HFFc6 (cell line): ENCODE results near the gene IFT81. TPM values are rescaled to one million over a fixed set of nuclear protein-coding genes. Genes with fewer than 3 reads are reported as not detected.

ENCODE experiments used
- DNase-seq: peaks from one replicate; pipeline ENCODE4 v3.0.0-alpha.2; 2018
- H3K27ac Mint-ChIP-seq: 2 replicates; pipeline ENCODE4 v1.8.0; 2020; ENCODE audit warnings: mild to moderate bottlenecking, mixed read lengths
- H3K27me3 Mint-ChIP-seq: 2 replicates; pipeline ENCODE4 v1.8.0; 2021; ENCODE audit warnings: mild to moderate bottlenecking, moderate library complexity, mixed read lengths; ENCODE audit not compliant: insufficient read depth
- H3K36me3 Mint-ChIP-seq: 2 replicates; pipeline ENCODE4 v1.8.0; 2021; ENCODE audit warnings: low read depth, mixed read lengths
- H3K4me1 Mint-ChIP-seq: 2 replicates; pipeline ENCODE4 v1.8.0; 2020; ENCODE audit warnings: low read depth, mixed read lengths
- H3K4me3 Mint-ChIP-seq: 2 replicates; pipeline ENCODE4 v1.8.0; 2020; ENCODE audit warnings: mild to moderate bottlenecking, moderate library complexity, mixed read lengths
- H3K9me3 Mint-ChIP-seq: 2 replicates; pipeline ENCODE4 v1.8.0; 2020; ENCODE audit warnings: mild to moderate bottlenecking, mixed read lengths
- total RNA-seq, 6 experiments: library from RNA; stranded (reverse); fragmentation: NEBNext Ultra II Directional; extraction: Animal tissue kit (Norgen Biotek cat#: 25700); gene quantifications; 2 replicates in 1 of 6; 3 replicates in 5 of 6; pipeline ENCODE4 v1.2.3, GENCODE V29; 2021
- TF ChIP-seq, protein P1 (sequence below): fragments of 200-600 bp; sonication (generic); IDR thresholded peaks from 2 replicates; pipeline ENCODE4 v1.5.0; 2021; ENCODE audit warnings: antibody characterized with exemption, mild to moderate bottlenecking

The IFT81 gene
- total RNA-seq, 6 experiments from 2014 or later = 9.4 to 14.4 (median 12.8) TPM

DNA sequence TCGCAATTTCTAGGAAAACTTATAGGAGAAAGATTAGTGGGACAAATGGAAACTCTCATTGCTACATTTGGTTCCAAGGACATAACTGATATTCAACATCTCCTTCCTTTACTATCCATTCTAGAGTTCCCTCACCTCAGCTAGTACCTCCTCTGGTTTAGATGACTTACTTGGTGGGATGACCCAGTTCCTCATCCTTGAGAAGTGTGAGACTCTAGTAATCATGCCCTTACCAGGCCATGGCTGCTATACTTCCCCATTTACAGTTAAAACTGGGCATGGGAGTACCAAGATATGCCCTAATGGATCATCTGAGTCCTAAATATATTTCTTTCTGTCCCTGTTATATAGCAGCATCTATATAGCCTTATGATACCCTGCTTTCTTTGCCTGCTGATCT is 58.1 kb downstream of the IFT81 start:
- DNase-seq = no peak
- Mint-ChIP-seq H3K4me3 (no peak overlapping the region), H3K4me1 (peaks cover 33% of the 10 kb centered on the region), H3K36me3 (peaks cover 35% of the 10 kb centered on the region), H3K27me3 (no peaks in the 10 kb centered on the region; the same call in 1 of the 2 replicates), H3K27ac (no peak overlapping the region), H3K9me3 (peaks cover 16% of the 10 kb centered on the region)
- TF ChIP-seq, protein P1, sequence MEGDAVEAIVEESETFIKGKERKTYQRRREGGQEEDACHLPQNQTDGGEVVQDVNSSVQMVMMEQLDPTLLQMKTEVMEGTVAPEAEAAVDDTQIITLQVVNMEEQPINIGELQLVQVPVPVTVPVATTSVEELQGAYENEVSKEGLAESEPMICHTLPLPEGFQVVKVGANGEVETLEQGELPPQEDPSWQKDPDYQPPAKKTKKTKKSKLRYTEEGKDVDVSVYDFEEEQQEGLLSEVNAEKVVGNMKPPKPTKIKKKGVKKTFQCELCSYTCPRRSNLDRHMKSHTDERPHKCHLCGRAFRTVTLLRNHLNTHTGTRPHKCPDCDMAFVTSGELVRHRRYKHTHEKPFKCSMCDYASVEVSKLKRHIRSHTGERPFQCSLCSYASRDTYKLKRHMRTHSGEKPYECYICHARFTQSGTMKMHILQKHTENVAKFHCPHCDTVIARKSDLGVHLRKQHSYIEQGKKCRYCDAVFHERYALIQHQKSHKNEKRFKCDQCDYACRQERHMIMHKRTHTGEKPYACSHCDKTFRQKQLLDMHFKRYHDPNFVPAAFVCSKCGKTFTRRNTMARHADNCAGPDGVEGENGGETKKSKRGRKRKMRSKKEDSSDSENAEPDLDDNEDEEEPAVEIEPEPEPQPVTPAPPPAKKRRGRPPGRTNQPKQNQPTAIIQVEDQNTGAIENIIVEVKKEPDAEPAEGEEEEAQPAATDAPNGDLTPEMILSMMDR = no peak

DNA sequence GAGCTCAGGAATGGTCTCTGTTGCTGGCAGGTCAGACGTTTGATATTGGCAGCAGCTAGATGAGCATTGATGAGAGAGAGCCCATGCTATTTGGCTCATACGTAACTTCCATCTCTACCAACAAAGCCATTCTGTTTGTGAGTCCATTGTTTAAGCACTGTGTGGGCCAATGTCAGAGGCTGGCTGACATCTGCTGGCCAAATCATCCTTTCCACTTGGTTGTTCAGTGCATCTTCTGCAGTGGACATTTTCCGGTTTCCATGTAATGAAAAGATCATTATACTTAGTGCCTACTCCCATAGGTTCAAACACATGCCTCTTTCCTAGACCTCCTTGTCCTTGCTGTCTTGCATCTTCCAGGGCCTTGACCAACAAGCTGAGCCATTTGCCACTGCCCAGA is 59.2 kb downstream of the IFT81 start:
- Mint-ChIP-seq H3K36me3 (peaks cover 42% of the 10 kb centered on the region), H3K9me3 (peaks cover 16% of the 10 kb centered on the region), H3K27me3 (no peaks in the 10 kb centered on the region; the same call in 1 of the 2 replicates), H3K4me1 (peaks cover 33% of the 10 kb centered on the region), H3K4me3 (no peak overlapping the region), H3K27ac (no peak overlapping the region)
- TF ChIP-seq, protein P1 = no peak
- no peak for DNase-seq

DNA sequence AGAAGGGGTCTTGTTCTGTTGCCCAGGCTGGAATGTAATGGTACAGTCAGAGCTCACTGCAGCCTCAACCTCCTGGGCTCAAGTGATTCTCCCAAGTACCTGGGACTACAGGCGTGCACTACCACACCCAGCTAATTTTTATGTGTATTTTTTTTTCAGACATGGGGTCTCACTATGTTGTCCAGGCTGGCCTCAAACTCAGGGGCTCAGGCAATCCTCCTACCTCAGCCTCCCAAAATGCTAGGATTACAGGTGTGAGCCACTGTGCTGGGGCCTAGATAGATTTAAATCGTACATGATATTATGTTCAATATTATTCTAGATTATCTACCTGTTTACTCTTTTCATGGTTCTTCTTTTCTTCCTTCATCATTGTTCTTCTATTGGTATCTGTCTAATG is 61.5 kb downstream of the IFT81 start:
- TF ChIP-seq, protein P1 = no peak
- Mint-ChIP-seq H3K27me3 (peaks cover 2% of the 10 kb centered on the region), H3K27ac (no peak overlapping the region), H3K9me3 (peaks cover 16% of the 10 kb centered on the region), H3K4me3 (no peak overlapping the region), H3K4me1 (peaks cover 13% of the 10 kb centered on the region), H3K36me3 (peaks cover 45% of the 10 kb centered on the region)
- DNase-seq = no peak

DNA sequence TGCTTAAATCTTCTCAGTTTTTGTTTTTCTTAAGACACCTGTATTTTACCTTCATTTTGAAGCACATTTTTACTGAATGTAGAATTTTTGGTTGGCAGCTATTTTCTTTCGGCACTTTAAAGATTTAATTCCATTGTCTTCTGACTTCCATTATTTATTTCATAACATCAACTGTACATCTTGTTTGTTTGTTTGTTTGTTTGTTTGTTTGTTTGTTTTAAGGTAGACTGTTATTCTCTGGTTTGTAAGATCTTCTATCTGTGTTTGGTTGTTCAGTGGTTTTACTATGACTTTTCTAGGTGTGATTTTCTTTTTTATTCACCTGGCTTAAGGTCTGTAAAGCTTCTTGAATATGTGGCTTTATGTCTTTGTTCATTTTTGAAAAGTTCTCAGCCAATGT is 61.9 kb downstream of the IFT81 start:
- Mint-ChIP-seq H3K9me3 (peaks cover 16% of the 10 kb centered on the region), H3K36me3 (peaks cover 45% of the 10 kb centered on the region), H3K4me3 (no peak overlapping the region)

DNA sequence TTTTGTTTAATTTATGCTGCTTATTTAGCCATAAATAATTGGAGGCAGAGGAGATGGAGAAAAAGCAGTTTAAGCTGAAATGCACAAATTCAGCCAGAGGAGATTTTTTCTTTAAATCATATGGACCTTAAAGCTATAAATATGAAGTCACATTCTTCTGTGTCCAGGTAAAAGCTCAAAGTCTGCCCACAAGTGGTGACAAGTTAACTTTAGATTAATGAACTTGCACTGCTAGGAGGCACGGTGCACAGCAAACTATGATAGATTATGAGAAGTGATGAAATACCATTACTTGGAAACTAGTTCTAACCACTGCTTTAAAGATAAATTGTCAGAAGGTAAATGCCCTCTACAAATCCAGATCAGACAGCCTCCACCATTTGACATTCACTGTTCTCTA is 69.0 kb downstream of the IFT81 start:
- H3K9me3 Mint-ChIP-seq = no peaks in the 10 kb centered on the region
- H3K4me3 Mint-ChIP-seq = no peak overlapping the region
- H3K27me3 Mint-ChIP-seq = peaks cover 2% of the 10 kb centered on the region; the same call in 1 of the 2 replicates
- DNase-seq = no peak
- H3K27ac Mint-ChIP-seq = no peak overlapping the region
- H3K36me3 Mint-ChIP-seq = peaks cover 26% of the 10 kb centered on the region
- H3K4me1 Mint-ChIP-seq = peaks cover 3% of the 10 kb centered on the region
- TF ChIP-seq, protein P1 = no peak

More for the DNA sequence above, 61.9 kb downstream of the IFT81 start:
- DNase-seq = no peak
- TF ChIP-seq, protein P1 = no peak
- peaks cover 2% of the 10 kb centered on the region for H3K27me3 Mint-ChIP-seq
- H3K4me1 Mint-ChIP-seq = peaks cover 8% of the 10 kb centered on the region
- no peak overlapping the region for H3K27ac Mint-ChIP-seq

DNA sequence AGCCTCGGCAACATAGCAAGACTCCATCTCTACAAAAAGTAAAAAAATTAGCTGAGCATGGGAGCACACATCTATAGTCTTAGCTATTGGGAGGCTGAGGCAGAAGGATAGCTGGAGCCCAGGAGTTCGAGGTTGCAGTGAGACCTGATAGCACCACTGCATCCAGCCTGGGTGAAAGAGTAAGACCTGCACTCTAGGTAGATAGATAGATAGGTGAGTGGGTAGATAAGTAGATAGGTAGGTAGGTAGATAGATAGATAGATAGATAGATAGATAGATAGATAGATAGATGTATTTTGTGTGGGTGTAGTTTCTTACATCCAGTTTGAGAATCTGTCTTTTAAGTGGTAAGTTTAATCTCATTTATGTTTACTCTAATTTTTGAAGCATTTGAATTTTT is 72.8 kb downstream of the IFT81 start:
- Mint-ChIP-seq H3K4me3 (no peak overlapping the region), H3K9me3 (no peaks in the 10 kb centered on the region), H3K27me3 (no peaks in the 10 kb centered on the region), H3K4me1 (peaks cover 30% of the 10 kb centered on the region), H3K27ac (no peak overlapping the region), H3K36me3 (peaks cover 17% of the 10 kb centered on the region)
- DNase-seq = no peak
- TF ChIP-seq, protein P1 = no peak
